Measurements from ENCODE around the gene SFI1.

Gene SFI1

DNA sequence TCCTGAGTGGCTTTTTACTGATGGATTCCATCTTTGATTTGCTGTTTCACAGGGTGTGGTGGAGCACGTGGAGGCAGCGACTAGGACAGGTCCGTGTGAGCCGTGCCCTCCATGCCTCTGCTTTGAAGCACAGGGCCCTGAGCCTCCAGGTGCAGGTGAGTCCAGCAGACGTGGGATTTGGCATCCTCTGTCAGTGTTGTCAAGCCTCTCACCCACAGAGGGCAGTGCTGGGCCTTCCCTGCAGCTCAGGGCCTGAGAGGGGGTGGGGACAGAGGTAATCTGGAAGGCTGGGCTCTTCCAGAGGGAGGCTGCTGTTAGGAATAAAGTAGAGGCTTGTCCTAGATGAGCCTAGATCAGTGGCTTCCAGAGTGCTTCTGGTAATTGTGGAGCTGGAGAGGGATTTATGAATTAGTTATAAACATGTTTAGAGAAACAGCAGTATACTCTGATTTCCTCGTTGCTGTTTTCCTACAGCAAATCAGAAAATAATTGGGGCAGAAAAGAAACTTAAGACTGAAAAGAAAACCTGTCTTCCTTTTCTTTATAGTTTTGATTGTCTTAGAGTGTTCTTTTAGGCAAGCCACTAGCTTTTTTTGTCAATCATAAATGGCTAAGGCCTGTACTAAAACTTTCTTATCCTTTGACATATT lies 65.0 kb downstream of the SFI1 start:
- DNase-seq (ENCODE audit: low spot score) (peak; percentile 73), ATAC-seq (ENCODE audit: low read depth) (peak; percentile 97)
- Histone ChIP-seq H3K27ac (ENCODE audit: poor library complexity, severe bottlenecking) (no peak overlapping the region), H3K4me1 (ENCODE audit: insufficient read depth, poor library complexity, severe bottlenecking) (no peaks in the 10 kb centered on the region), H3K27me3 (ENCODE audit: insufficient read depth, poor library complexity, severe bottlenecking) (no peaks in the 10 kb centered on the region), H3K4me3 (ENCODE audit: severe bottlenecking) (no peak overlapping the region), H3K9me3 (ENCODE audit: severe bottlenecking) (no peaks in the 10 kb centered on the region), H3K36me3 (ENCODE audit: low read depth) (peaks cover 11% of the 10 kb centered on the region)
- TF ChIP-seq, protein P1, sequence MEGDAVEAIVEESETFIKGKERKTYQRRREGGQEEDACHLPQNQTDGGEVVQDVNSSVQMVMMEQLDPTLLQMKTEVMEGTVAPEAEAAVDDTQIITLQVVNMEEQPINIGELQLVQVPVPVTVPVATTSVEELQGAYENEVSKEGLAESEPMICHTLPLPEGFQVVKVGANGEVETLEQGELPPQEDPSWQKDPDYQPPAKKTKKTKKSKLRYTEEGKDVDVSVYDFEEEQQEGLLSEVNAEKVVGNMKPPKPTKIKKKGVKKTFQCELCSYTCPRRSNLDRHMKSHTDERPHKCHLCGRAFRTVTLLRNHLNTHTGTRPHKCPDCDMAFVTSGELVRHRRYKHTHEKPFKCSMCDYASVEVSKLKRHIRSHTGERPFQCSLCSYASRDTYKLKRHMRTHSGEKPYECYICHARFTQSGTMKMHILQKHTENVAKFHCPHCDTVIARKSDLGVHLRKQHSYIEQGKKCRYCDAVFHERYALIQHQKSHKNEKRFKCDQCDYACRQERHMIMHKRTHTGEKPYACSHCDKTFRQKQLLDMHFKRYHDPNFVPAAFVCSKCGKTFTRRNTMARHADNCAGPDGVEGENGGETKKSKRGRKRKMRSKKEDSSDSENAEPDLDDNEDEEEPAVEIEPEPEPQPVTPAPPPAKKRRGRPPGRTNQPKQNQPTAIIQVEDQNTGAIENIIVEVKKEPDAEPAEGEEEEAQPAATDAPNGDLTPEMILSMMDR (IDR thresholded peaks at IDR 0.05; ENCODE audit: poor library complexity, severe bottlenecking) = peak; percentile 85

DNA sequence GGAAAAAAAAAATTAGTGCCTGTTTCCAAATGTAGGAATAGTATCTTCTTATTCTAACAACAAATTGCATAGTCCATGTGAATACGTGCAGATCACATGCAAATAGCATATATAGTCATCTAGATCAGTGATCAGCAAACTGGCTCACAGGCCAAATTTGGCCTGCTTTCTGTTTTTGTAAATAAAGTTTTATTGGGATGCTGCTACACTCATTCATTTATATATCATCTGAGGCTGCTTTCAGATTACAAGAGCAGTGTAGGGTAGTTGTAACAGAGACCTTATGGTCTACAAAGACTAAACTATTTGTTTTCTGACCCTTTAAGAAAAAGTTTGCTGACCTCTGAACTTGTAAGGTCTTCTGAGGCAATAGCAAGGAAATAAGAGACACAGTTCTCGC lies 65.6 kb downstream of the SFI1 start:
- H3K36me3 ChIP-seq (ENCODE audit: low read depth) = peaks cover 6% of the 10 kb centered on the region

DNA sequence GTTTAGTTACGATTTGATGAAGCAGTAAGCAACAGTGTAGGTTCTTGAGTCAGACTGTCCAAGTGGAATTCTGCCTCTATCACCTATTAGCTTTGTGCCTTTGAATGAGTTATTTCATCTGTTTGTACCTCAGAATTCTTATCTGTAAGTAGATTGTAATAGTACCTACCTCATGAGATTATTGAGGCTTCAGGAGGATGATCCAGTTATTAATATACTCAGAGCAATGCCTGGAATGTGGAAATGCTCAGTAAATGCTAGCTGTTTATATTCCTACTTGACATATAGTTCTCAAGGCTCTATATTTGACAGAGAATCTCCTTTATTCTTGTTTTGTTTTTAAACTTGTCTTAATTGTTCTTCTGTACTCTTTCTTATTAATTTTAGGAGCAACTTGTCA lies 70.1 kb downstream of the SFI1 start:
- Histone ChIP-seq H3K4me3 (ENCODE audit: severe bottlenecking) (no peak overlapping the region), H3K27me3 (ENCODE audit: insufficient read depth, poor library complexity, severe bottlenecking) (no peaks in the 10 kb centered on the region), H3K9me3 (ENCODE audit: severe bottlenecking) (no peaks in the 10 kb centered on the region), H3K36me3 (ENCODE audit: low read depth) (peaks cover 3% of the 10 kb centered on the region), H3K4me1 (ENCODE audit: insufficient read depth, poor library complexity, severe bottlenecking) (no peaks in the 10 kb centered on the region), H3K27ac (ENCODE audit: poor library complexity, severe bottlenecking) (no peak overlapping the region)
- TF ChIP-seq, protein P1 (IDR thresholded peaks at IDR 0.05; ENCODE audit: poor library complexity, severe bottlenecking) = no peak
- no peak for ATAC-seq (ENCODE audit: low read depth)
- no peak for DNase-seq (ENCODE audit: low spot score)

More for the DNA sequence above, 65.6 kb downstream of the SFI1 start:
- H3K4me1 ChIP-seq (ENCODE audit: insufficient read depth, poor library complexity, severe bottlenecking) = no peaks in the 10 kb centered on the region
- no peaks in the 10 kb centered on the region for H3K27me3 ChIP-seq (ENCODE audit: insufficient read depth, poor library complexity, severe bottlenecking)
- TF ChIP-seq, protein P1 (IDR thresholded peaks at IDR 0.05; ENCODE audit: poor library complexity, severe bottlenecking) = no peak
- H3K27ac ChIP-seq (ENCODE audit: poor library complexity, severe bottlenecking) = no peak overlapping the region
- ATAC-seq (ENCODE audit: low read depth) (no peak), DNase-seq (ENCODE audit: low spot score) (no peak)
- H3K9me3 ChIP-seq (ENCODE audit: severe bottlenecking) = no peaks in the 10 kb centered on the region
- H3K4me3 ChIP-seq (ENCODE audit: severe bottlenecking) = no peak overlapping the region

DNA sequence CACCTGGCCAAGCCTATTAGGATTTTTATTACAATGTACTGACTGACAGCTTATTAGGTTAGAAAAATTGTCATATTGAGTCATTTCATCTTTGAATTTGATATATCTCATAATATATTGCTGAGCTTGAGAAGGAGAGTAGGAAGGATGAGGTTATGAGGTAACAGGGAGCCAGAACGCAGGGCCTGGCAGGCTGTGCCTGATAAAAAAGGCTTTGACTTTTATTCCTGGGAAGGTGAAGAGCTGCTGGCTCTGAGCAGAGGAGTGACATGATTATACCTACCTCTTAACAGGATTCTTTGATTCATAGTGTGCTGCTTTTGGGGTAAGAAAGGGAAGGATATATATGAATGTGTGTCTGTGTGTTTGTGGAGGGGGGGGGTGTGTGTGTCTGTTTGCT lies 70.9 kb downstream of the SFI1 start:
- TF ChIP-seq, protein P1 (IDR thresholded peaks at IDR 0.05; ENCODE audit: poor library complexity, severe bottlenecking) = no peak
- DNase-seq (ENCODE audit: low spot score) (no peak), ATAC-seq (ENCODE audit: low read depth) (no peak)
- Histone ChIP-seq H3K9me3 (ENCODE audit: severe bottlenecking) (no peaks in the 10 kb centered on the region), H3K4me3 (ENCODE audit: severe bottlenecking) (no peak overlapping the region), H3K27me3 (ENCODE audit: insufficient read depth, poor library complexity, severe bottlenecking) (no peaks in the 10 kb centered on the region), H3K27ac (ENCODE audit: poor library complexity, severe bottlenecking) (no peak overlapping the region), H3K4me1 (ENCODE audit: insufficient read depth, poor library complexity, severe bottlenecking) (no peaks in the 10 kb centered on the region), H3K36me3 (ENCODE audit: low read depth) (peaks cover 3% of the 10 kb centered on the region; the same call in 1 of the 2 replicates)

DNA sequence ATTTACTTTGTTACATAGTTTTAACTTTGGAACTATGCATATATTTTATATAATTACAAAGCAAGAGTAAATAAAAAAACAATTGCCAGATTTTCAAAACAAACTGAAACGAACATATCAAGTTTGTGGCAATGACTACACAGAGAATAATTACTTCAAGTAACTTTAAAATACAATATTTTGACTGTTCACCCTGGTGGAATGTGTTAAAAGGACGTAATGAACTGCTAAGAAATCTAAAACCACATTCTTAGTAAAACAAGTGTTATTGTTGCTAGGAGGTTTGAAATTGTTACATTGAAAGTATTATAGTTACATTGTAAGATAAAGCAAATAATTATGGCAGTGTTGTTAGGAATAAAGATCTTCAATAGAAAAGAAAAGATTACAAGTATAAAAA lies 71.4 kb downstream of the SFI1 start:
- H3K36me3 ChIP-seq (ENCODE audit: low read depth) = peaks cover 3% of the 10 kb centered on the region

More for the DNA sequence above, 71.4 kb downstream of the SFI1 start:
- no peak for DNase-seq (ENCODE audit: low spot score)
- H3K27me3 ChIP-seq (ENCODE audit: insufficient read depth, poor library complexity, severe bottlenecking) = no peaks in the 10 kb centered on the region
- H3K4me3 ChIP-seq (ENCODE audit: severe bottlenecking) = no peak overlapping the region
- no peak overlapping the region for H3K27ac ChIP-seq (ENCODE audit: poor library complexity, severe bottlenecking)
- no peaks in the 10 kb centered on the region for H3K4me1 ChIP-seq (ENCODE audit: insufficient read depth, poor library complexity, severe bottlenecking)
- TF ChIP-seq, protein P1 (IDR thresholded peaks at IDR 0.05; ENCODE audit: poor library complexity, severe bottlenecking) = no peak
- no peaks in the 10 kb centered on the region for H3K9me3 ChIP-seq (ENCODE audit: severe bottlenecking)
- ATAC-seq (ENCODE audit: low read depth) = no peak
